Esophagus squamous epithelium (tissue), 5 donors: ENCODE data around the gene CRABP2. TPM values are rescaled to one million over a fixed set of nuclear protein-coding genes. Genes with fewer than 3 reads are reported as not detected.
A peak's percentile ranks its signal among the peaks of the same experiment; 100 is the strongest.

Experiments
- DNase-seq: peaks from one replicate; lab custom pipeline; 2025; lab: John Stamatoyannopoulos, UW
- H3K27ac ChIP-seq, 4 donors: fragments of 200-600 bp; sonication (generic); one replicate each; pipeline ENCODE4 v1.5.1; 2016 to 2019; ENCODE audit warnings: mild to moderate bottlenecking in 1 of 4
- H3K27me3 ChIP-seq, 4 donors: fragments of 200-600 bp; sonication (generic); 1 replicate in 3 of 4; 2 replicates in 1 of 4; pipeline versions ENCODE4 v1.5.1 to v1.6.0; 2017 to 2021; ENCODE audit warnings: antibody characterized with exemption in 1 of 4
- H3K36me3 ChIP-seq, 3 donors: fragments of 200-600 bp; sonication (generic); one replicate each; pipeline ENCODE4 v1.5.1; 2016 to 2019
- H3K4me1 ChIP-seq, 3 donors: fragments of 200-600 bp; sonication (generic); one replicate each; pipeline ENCODE4 v1.5.1; 2017 to 2019
- H3K4me3 ChIP-seq, 4 donors: fragments of 200-600 bp; sonication (generic); 1 replicate in 3 of 4; 2 replicates in 1 of 4; pipeline ENCODE4 v1.5.1; 2016 to 2019; ENCODE audit warnings: mild to moderate bottlenecking in 2 of 4, moderate library complexity in 1 of 4
- H3K9me3 ChIP-seq, 3 donors: fragments of 200-600 bp; sonication (generic); one replicate each; pipeline ENCODE4 v1.5.1; 2016 to 2019
- POLR2A ChIP-seq, 4 donors: fragments of 450-650 bp; IDR thresholded peaks; one replicate each; pipeline ENCODE4 v1.6.1; 2017; ENCODE audit warnings: antibody characterized with exemption in 4 of 4, mild to moderate bottlenecking in 4 of 4, moderate library complexity in 3 of 4
- WGBS, 2 donors: methylation state at CpG; one replicate each; pipeline ENCODE4 v1.1.5; 2018; 5-methylcytosine and 5-hydroxymethylcytosine counted together
- intact Hi-C: fragments of 100-400 bp; cut with DNase I; formaldehyde crosslinking; loops from one replicate; pipeline ENCODE4 v1.15.0; 2022
- total RNA-seq, 4 donors: library from RNA; depleted of rRNA; stranded (reverse); fragments of >200 nt; gene quantifications; one replicate each; pipeline ENCODE4 v1.1.0, GENCODE V29; 2016
- TF ChIP-seq, protein P1 (sequence below), 6 experiments: fragments of 450-650 bp in 4 of 6; fragments of 200-600 bp in 2 of 6; sonication (generic) in 2 of 6; IDR thresholded peaks; one replicate each; pipeline ENCODE4 v1.5.1; 2016 to 2019; ENCODE audit warnings: antibody characterized with exemption in 6 of 6, mild to moderate bottlenecking in 4 of 6, moderate library complexity in 4 of 6
- donor health status: DM: yes; HTN: yes; CAD: no.

CRABP2 gene
- total RNA-seq, 4 donors from 2014 or later, result 149 to 916 (median 441) TPM

DNA sequence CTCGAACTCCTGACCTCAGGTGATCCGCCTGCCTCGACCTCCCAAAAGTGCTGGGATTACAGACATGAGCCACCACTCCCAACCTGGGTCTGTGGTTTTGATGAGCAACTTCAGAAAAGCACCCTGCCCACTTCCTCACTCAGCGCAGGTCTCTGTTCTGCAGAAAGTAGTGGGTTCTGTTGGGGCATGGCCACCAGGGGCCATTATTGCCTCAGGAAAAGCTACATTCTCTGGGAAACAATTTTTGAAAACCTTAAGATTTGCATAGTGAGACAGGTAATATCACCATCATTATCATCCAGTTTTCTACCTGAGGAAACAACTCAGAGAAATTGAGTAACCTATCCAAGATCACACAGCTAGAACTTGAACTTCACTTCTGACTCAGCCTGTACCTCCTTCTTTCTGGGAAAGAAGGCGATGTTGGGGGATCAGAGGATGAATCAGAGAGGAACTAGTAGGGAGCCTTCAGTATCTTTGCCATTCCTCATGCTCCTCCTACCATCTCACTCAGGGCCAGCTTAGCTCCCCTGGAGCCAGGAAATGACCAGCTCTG lies 21.1 kb downstream of the CRABP2 start:
- Histone ChIP-seq H3K9me3 (no peaks in the 10 kb centered on the region), H3K36me3 (no peaks in the 10 kb centered on the region), H3K4me3 (no peak overlapping the region), H3K27ac (peak overlapping the region in 1 of 4 donors; percentile 39), H3K27me3 (peaks cover 0 to 79% (median 0%) of the 10 kb centered on the region in 4 donors), H3K4me1 (peaks cover 1 to 23% (median 4%) of the 10 kb centered on the region in 3 donors)
- WGBS, 2 donors, result 27 to 40% methylated on average over 2 to 5 of the region's 5 CpGs
- intact Hi-C loops, result no loop called here
- no peak for TF ChIP-seq POLR2A (IDR thresholded peaks at IDR 0.05)
- TF ChIP-seq, protein P1, sequence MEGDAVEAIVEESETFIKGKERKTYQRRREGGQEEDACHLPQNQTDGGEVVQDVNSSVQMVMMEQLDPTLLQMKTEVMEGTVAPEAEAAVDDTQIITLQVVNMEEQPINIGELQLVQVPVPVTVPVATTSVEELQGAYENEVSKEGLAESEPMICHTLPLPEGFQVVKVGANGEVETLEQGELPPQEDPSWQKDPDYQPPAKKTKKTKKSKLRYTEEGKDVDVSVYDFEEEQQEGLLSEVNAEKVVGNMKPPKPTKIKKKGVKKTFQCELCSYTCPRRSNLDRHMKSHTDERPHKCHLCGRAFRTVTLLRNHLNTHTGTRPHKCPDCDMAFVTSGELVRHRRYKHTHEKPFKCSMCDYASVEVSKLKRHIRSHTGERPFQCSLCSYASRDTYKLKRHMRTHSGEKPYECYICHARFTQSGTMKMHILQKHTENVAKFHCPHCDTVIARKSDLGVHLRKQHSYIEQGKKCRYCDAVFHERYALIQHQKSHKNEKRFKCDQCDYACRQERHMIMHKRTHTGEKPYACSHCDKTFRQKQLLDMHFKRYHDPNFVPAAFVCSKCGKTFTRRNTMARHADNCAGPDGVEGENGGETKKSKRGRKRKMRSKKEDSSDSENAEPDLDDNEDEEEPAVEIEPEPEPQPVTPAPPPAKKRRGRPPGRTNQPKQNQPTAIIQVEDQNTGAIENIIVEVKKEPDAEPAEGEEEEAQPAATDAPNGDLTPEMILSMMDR (IDR thresholded peaks at IDR 0.05), result peak in 2 of 6 experiments; percentile 5 to 50
- no peak for DNase-seq

DNA sequence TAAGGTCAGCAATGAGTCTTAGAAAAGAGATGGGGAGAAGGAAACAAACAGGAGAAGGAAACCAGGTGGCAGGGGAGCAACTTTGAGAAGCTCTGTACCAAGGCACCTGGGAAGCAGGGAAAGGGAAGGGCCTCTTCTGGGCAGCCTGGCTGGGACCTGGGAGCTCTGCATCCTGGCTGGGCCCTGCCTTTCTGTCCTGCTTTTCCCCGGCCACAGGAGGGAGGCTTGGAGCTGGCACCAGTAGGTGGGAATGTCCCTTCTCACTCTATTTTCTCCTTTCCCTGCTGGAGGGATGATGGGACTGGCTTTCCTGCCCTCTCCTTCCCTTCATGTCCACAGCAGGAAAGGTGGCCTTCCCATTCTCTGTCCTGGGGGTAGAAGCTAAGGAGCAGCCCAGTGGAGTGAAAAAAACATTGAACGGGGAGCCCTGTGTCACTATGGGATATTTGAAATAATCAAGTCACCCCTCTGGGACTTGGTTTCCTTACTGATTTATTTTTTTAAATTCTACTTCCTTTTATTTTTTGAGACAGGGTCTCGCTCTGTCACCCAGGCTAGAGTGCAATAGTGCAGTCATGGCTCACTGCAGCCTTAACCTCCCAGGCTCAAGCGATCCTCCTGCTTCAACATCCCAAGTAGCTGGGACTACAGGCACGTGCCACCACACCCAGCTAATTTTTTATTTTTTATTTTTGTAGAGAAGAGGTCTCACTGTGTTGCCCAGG lies 23.1 kb downstream of the CRABP2 start:
- intact Hi-C loops, result no loop called here
- no peak for DNase-seq
- 60 to 66% methylated on average over 5 of the region's 5 CpGs for WGBS, 2 donors
- no peaks in the 10 kb centered on the region for H3K9me3 ChIP-seq
- no peaks in the 10 kb centered on the region for H3K36me3 ChIP-seq
- peaks cover 2 to 25% (median 2%) of the 10 kb centered on the region in 3 donors for H3K4me1 ChIP-seq
- TF ChIP-seq POLR2A (IDR thresholded peaks at IDR 0.05), result no peak
- TF ChIP-seq, protein P1 (IDR thresholded peaks at IDR 0.05), result no peak
- peaks cover 0 to 89% (median 0%) of the 10 kb centered on the region in 4 donors for H3K27me3 ChIP-seq
- no peak overlapping the region for H3K27ac ChIP-seq
- no peak overlapping the region for H3K4me3 ChIP-seq

DNA sequence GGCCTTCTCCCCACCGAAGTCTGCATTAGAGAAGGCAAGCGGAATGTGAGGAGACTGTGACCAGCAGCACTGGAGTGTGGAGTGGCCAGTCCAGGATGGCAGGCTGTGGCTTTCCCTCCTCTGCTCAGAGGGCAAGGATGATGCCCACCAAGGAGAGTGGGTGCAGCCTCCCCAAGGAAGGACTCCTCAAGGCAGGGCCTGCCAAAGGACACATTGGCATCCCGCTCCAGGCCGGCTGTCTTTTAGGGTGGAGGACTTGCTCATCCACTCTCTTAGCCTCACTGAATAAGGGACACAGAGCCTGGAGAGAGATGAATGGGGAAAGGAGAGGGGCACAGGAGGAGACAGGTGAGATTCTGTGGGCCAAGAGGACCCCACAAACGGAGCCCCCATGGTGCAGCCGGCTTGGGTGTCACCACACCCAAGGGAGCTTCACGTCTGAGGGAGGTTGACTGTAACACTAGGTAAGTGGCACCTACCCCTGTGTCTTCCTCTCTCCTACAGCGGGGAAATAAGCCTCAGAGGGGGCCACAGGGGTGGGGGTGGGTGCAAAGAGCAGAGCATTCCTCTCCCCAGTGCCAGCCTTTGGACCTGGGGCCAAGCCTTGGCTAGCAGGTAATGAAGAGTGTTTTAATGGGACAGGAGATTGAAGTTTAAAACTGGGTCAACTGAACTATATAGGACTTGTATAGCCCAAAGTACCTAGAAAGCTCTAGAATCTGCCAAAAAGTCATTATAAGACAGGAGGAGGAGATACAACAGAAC lies 24.0 kb downstream of the CRABP2 start:
- Histone ChIP-seq H3K36me3 (no peaks in the 10 kb centered on the region), H3K27ac (no peak overlapping the region), H3K4me1 (peaks cover 9 to 33% (median 11%) of the 10 kb centered on the region in 3 donors), H3K4me3 (no peak overlapping the region), H3K27me3 (peaks cover 0 to 91% (median 0%) of the 10 kb centered on the region in 4 donors), H3K9me3 (no peaks in the 10 kb centered on the region)
- TF ChIP-seq POLR2A (IDR thresholded peaks at IDR 0.05), result no peak
- TF ChIP-seq, protein P1 (IDR thresholded peaks at IDR 0.05), result no peak
- no peak for DNase-seq
- intact Hi-C loops, result no loop called here
- 70 to 79% methylated on average over 5 to 6 of the region's 8 CpGs for WGBS, 2 donors

DNA sequence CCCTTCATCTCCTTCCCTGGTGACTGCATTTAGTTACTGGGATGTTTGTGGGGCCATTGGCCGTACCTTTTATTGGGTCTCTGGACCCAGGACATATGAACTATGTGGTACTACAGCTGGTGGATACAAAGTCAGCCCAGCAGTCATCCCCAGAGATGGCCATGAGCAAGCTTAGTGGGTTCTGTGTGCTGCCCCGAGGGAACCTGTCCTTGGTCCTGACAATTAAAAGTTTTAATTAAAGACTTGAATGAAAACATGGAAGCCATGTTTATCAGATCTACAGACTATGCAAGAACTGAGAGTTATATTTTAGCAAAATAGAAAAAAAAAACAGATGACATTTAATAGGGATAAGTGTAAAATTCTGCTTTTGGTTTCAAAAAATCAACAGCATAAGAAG lies 25.3 kb downstream of the CRABP2 start:
- H3K4me1 ChIP-seq, result peaks cover 13 to 44% (median 18%) of the 10 kb centered on the region in 3 donors
- TF ChIP-seq, protein P1 (IDR thresholded peaks at IDR 0.05), result no peak
- no peak for TF ChIP-seq POLR2A (IDR thresholded peaks at IDR 0.05)
- no peak overlapping the region for H3K4me3 ChIP-seq
- no peak for DNase-seq
- peaks cover 0 to 91% (median 0%) of the 10 kb centered on the region in 4 donors for H3K27me3 ChIP-seq
- 43 to 48% methylated on average over 1 to 2 of the region's 2 CpGs for WGBS, 2 donors
- intact Hi-C loops, result no loop called here
- no peaks in the 10 kb centered on the region for H3K36me3 ChIP-seq
- no peak overlapping the region for H3K27ac ChIP-seq
- H3K9me3 ChIP-seq, result no peaks in the 10 kb centered on the region
